ENCODE results near the gene SLIT1.

SLIT1 gene

GRCh38 chr10:97018251-97019212 lies 167.2 kb downstream of the SLIT1 start:
- Histone ChIP-seq H3K9me3 (ENCODE audit: insufficient read depth, low read length) (no peaks in the 10 kb centered on the region), H3K27me3 (ENCODE audit: low read length) (no peaks in the 10 kb centered on the region), H3K9me2 (replicated peaks; ENCODE audit: insufficient read depth, low read length) (no peaks in the 10 kb centered on the region), H2AFZ (ENCODE audit: low read depth, low read length, severe bottlenecking) (no peak overlapping the region), H4K20me1 (ENCODE audit: low read depth, low read length) (no peaks in the 10 kb centered on the region), H3K4me3 (ENCODE audit: insufficient read depth, low read length, poor library complexity, severe bottlenecking) (no peak overlapping the region), H3K27ac (ENCODE audit: low read depth, low read length) (no peak overlapping the region), H3K36me3 (ENCODE audit: low read length) (no peaks in the 10 kb centered on the region), H3K79me2 (ENCODE audit: insufficient read depth, low read length) (no peaks in the 10 kb centered on the region), H3F3A (ENCODE audit: insufficient read depth) (no peaks in the 10 kb centered on the region), H3K4me2 (ENCODE audit: low read depth, low read length, poor library complexity, severe bottlenecking) (no peak overlapping the region), H3K9ac (ENCODE audit: low read length) (no peak overlapping the region)
- no peak for TF ChIP-seq EZH2phosphoT487 (conservative IDR thresholded peaks at IDR 0.05; ENCODE audit: low read length)
- TF ChIP-seq, protein P1, sequence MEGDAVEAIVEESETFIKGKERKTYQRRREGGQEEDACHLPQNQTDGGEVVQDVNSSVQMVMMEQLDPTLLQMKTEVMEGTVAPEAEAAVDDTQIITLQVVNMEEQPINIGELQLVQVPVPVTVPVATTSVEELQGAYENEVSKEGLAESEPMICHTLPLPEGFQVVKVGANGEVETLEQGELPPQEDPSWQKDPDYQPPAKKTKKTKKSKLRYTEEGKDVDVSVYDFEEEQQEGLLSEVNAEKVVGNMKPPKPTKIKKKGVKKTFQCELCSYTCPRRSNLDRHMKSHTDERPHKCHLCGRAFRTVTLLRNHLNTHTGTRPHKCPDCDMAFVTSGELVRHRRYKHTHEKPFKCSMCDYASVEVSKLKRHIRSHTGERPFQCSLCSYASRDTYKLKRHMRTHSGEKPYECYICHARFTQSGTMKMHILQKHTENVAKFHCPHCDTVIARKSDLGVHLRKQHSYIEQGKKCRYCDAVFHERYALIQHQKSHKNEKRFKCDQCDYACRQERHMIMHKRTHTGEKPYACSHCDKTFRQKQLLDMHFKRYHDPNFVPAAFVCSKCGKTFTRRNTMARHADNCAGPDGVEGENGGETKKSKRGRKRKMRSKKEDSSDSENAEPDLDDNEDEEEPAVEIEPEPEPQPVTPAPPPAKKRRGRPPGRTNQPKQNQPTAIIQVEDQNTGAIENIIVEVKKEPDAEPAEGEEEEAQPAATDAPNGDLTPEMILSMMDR (IDR thresholded peaks at IDR 0.05; ENCODE audit: insufficient read depth, low read length, poor library complexity, severe bottlenecking): no peak

GRCh38 chr10:97017474-97017903 lies 168.3 kb downstream of the SLIT1 start:
- Histone ChIP-seq H3F3A (ENCODE audit: insufficient read depth) (no peaks in the 10 kb centered on the region), H3K9me2 (replicated peaks; ENCODE audit: insufficient read depth, low read length) (no peaks in the 10 kb centered on the region), H3K36me3 (ENCODE audit: low read length) (no peaks in the 10 kb centered on the region), H3K27ac (ENCODE audit: low read depth, low read length) (no peak overlapping the region), H3K79me2 (ENCODE audit: insufficient read depth, low read length) (no peaks in the 10 kb centered on the region), H3K4me2 (ENCODE audit: low read depth, low read length, poor library complexity, severe bottlenecking) (no peak overlapping the region), H4K20me1 (ENCODE audit: low read depth, low read length) (no peaks in the 10 kb centered on the region), H3K9ac (ENCODE audit: low read length) (no peak overlapping the region), H3K9me3 (ENCODE audit: insufficient read depth, low read length) (no peaks in the 10 kb centered on the region), H3K27me3 (ENCODE audit: low read length) (no peaks in the 10 kb centered on the region), H3K4me3 (ENCODE audit: insufficient read depth, low read length, poor library complexity, severe bottlenecking) (no peak overlapping the region), H2AFZ (ENCODE audit: low read depth, low read length, severe bottlenecking) (no peak overlapping the region)
- no peak for TF ChIP-seq EZH2phosphoT487 (conservative IDR thresholded peaks at IDR 0.05; ENCODE audit: low read length)
- TF ChIP-seq, protein P1 (IDR thresholded peaks at IDR 0.05; ENCODE audit: insufficient read depth, low read length, poor library complexity, severe bottlenecking): no peak

- Histone ChIP-seq H2AFZ (ENCODE audit: low read depth, low read length, severe bottlenecking) (no peak overlapping the region), H3K36me3 (ENCODE audit: low read length) (no peaks in the 10 kb centered on the region), H3F3A (ENCODE audit: insufficient read depth) (no peaks in the 10 kb centered on the region), H3K4me2 (ENCODE audit: low read depth, low read length, poor library complexity, severe bottlenecking) (no peak overlapping the region), H3K9me2 (replicated peaks; ENCODE audit: insufficient read depth, low read length) (no peaks in the 10 kb centered on the region), H3K4me3 (ENCODE audit: insufficient read depth, low read length, poor library complexity, severe bottlenecking) (no peak overlapping the region), H3K27me3 (ENCODE audit: low read length) (no peaks in the 10 kb centered on the region), H4K20me1 (ENCODE audit: low read depth, low read length) (no peaks in the 10 kb centered on the region), H3K9ac (ENCODE audit: low read length) (no peak overlapping the region), H3K27ac (ENCODE audit: low read depth, low read length) (no peak overlapping the region), H3K9me3 (ENCODE audit: insufficient read depth, low read length) (no peaks in the 10 kb centered on the region), H3K79me2 (ENCODE audit: insufficient read depth, low read length) (no peaks in the 10 kb centered on the region)
- TF ChIP-seq, protein P1 (IDR thresholded peaks at IDR 0.05; ENCODE audit: insufficient read depth, low read length, poor library complexity, severe bottlenecking): no peak
- no peak for TF ChIP-seq EZH2phosphoT487 (conservative IDR thresholded peaks at IDR 0.05; ENCODE audit: low read length)
Measured at GRCh38 chr10:97016728-97017473, 168.9 kb downstream of the SLIT1 start.

Measured in SU-DHL-6 (cell line).